ENCODE results near the gene PTPRN2.

The PTPRN2 gene

GRCh38 chr7:158094046-158094445 lies 493.6 kb downstream of the PTPRN2 start:
- in situ Hi-C loops (cut with HindIII; ENCODE audit: low sequenced_read_pairs) = no loop called here

GRCh38 chr7:158093156-158093796 lies 494.3 kb downstream of the PTPRN2 start:
- in situ Hi-C loops (cut with HindIII; ENCODE audit: low sequenced_read_pairs) = no loop called here

- in situ Hi-C loops (cut with HindIII; ENCODE audit: low sequenced_read_pairs) = no loop called here
These were observed 500.4 kb downstream of the PTPRN2 start for GRCh38 chr7:158087196-158087595.

- in situ Hi-C loops (cut with HindIII; ENCODE audit: low sequenced_read_pairs) = no loop called here
These were observed 501.6 kb downstream of the PTPRN2 start for GRCh38 chr7:158085741-158086695.

- in situ Hi-C loops (cut with HindIII; ENCODE audit: low sequenced_read_pairs) = loop anchor here (5.0 kb wide), 1 partner anchor 78 kb away; no protein-coding TSS in a partner anchor
These were observed 503.1 kb downstream of the PTPRN2 start for GRCh38 chr7:158084555-158084954.

- in situ Hi-C loops (cut with HindIII; ENCODE audit: low sequenced_read_pairs) = loop anchor here (5.0 kb wide), 1 partner anchor 79 kb away; no protein-coding TSS in a partner anchor
These were observed 503.9 kb downstream of the PTPRN2 start for GRCh38 chr7:158083526-158084310.

- in situ Hi-C loops (cut with HindIII; ENCODE audit: low sequenced_read_pairs) = loop anchor here (5.0 kb wide), 1 partner anchor 80 kb away; no protein-coding TSS in a partner anchor
These were observed 504.9 kb downstream of the PTPRN2 start for GRCh38 chr7:158082761-158083160.

GRCh38 chr7:158080899-158081445 lies 506.7 kb downstream of the PTPRN2 start:
- in situ Hi-C loops (cut with HindIII; ENCODE audit: low sequenced_read_pairs) = loop anchor here (5.0 kb wide), 1 partner anchor 81 kb away; no protein-coding TSS in a partner anchor

- in situ Hi-C loops (cut with HindIII; ENCODE audit: low sequenced_read_pairs) = no loop called here
These were observed 509.4 kb downstream of the PTPRN2 start for GRCh38 chr7:158077934-158078910.

- in situ Hi-C loops (cut with HindIII; ENCODE audit: low sequenced_read_pairs) = no loop called here
These were observed 510.3 kb downstream of the PTPRN2 start for GRCh38 chr7:158077151-158077840.

GRCh38 chr7:158076656-158077055 lies 511.0 kb downstream of the PTPRN2 start:
- in situ Hi-C loops (cut with HindIII; ENCODE audit: low sequenced_read_pairs) = no loop called here

- in situ Hi-C loops (cut with HindIII; ENCODE audit: low sequenced_read_pairs) = no loop called here
These were observed 511.4 kb downstream of the PTPRN2 start for GRCh38 chr7:158076215-158076614.

GRCh38 chr7:158075633-158076001 lies 512.0 kb downstream of the PTPRN2 start:
- in situ Hi-C loops (cut with HindIII; ENCODE audit: low sequenced_read_pairs) = no loop called here

GRCh38 chr7:158074896-158075632 lies 512.6 kb downstream of the PTPRN2 start:
- in situ Hi-C loops (cut with HindIII; ENCODE audit: low sequenced_read_pairs) = no loop called here

GRCh38 chr7:158073845-158074840 lies 513.5 kb downstream of the PTPRN2 start:
- in situ Hi-C loops (cut with HindIII; ENCODE audit: low sequenced_read_pairs) = no loop called here

GRCh38 chr7:158072991-158073730 lies 514.5 kb downstream of the PTPRN2 start:
- in situ Hi-C loops (cut with HindIII; ENCODE audit: low sequenced_read_pairs) = no loop called here
